Panc1 (cell line): Measurements from ENCODE around the gene DMRT3.

Source experiments
- POLR2AphosphoS5 ChIP-seq: IDR thresholded peaks from 2 replicates; pipeline ENCODE4 v1.6.1; 2012; ENCODE audit warnings: mild to moderate bottlenecking, low read depth, low read length, moderate library complexity
- TF ChIP-seq, protein P1 (sequence below): fragments of 450-650 bp; IDR thresholded peaks from 2 replicates; pipeline ENCODE4 v1.5.1; 2017; ENCODE audit warnings: mild to moderate bottlenecking
- TF ChIP-seq, protein P2 (sequence below), 2 experiments: IDR thresholded peaks; 2 replicates each; pipeline ENCODE4 v1.6.1; 2011 to 2012; ENCODE audit warnings: low read depth in 2 of 2, control low read depth in 1 of 2, low read length in 1 of 2, mild to moderate bottlenecking in 1 of 2, moderate library complexity in 1 of 2; ENCODE audit not compliant: insufficient read depth in 1 of 2

DNA sequence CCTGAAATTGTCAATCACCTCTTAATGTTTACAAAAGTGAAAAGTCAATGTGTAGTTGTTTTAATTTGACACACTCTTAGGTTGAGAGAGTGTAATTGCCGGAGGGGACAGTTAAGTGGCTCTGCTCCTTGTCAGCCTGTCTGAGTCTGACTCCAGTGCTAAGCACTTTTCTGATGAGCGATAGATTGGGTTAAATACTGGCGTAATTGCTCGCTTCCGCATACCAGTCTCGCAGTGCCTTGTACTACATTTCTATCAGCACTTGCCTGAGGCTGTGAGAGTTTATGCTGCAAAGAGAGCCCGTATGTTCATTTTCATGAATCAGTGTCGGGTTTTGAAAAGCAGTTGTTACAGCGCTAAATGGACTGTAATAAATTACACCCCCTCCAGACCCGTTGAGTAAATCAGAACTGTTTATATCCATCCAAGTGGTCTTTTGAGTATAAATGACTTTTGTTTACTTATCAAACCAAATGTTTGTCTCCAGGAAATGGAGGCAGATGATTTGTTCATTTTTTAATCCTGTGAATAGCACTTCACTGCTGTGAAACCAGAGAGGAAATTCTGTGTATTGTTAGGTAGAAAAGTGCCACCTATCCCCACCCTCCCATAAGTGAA lies 41.0 kb upstream of the DMRT3 start:
- TF ChIP-seq, protein P1, sequence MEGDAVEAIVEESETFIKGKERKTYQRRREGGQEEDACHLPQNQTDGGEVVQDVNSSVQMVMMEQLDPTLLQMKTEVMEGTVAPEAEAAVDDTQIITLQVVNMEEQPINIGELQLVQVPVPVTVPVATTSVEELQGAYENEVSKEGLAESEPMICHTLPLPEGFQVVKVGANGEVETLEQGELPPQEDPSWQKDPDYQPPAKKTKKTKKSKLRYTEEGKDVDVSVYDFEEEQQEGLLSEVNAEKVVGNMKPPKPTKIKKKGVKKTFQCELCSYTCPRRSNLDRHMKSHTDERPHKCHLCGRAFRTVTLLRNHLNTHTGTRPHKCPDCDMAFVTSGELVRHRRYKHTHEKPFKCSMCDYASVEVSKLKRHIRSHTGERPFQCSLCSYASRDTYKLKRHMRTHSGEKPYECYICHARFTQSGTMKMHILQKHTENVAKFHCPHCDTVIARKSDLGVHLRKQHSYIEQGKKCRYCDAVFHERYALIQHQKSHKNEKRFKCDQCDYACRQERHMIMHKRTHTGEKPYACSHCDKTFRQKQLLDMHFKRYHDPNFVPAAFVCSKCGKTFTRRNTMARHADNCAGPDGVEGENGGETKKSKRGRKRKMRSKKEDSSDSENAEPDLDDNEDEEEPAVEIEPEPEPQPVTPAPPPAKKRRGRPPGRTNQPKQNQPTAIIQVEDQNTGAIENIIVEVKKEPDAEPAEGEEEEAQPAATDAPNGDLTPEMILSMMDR = no peak
- no peak for TF ChIP-seq POLR2AphosphoS5
- TF ChIP-seq, protein P2, sequence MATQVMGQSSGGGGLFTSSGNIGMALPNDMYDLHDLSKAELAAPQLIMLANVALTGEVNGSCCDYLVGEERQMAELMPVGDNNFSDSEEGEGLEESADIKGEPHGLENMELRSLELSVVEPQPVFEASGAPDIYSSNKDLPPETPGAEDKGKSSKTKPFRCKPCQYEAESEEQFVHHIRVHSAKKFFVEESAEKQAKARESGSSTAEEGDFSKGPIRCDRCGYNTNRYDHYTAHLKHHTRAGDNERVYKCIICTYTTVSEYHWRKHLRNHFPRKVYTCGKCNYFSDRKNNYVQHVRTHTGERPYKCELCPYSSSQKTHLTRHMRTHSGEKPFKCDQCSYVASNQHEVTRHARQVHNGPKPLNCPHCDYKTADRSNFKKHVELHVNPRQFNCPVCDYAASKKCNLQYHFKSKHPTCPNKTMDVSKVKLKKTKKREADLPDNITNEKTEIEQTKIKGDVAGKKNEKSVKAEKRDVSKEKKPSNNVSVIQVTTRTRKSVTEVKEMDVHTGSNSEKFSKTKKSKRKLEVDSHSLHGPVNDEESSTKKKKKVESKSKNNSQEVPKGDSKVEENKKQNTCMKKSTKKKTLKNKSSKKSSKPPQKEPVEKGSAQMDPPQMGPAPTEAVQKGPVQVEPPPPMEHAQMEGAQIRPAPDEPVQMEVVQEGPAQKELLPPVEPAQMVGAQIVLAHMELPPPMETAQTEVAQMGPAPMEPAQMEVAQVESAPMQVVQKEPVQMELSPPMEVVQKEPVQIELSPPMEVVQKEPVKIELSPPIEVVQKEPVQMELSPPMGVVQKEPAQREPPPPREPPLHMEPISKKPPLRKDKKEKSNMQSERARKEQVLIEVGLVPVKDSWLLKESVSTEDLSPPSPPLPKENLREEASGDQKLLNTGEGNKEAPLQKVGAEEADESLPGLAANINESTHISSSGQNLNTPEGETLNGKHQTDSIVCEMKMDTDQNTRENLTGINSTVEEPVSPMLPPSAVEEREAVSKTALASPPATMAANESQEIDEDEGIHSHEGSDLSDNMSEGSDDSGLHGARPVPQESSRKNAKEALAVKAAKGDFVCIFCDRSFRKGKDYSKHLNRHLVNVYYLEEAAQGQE (IDR thresholded peaks at IDR 0.05; ENCODE audit: insufficient read depth in 1 of 2, low read depth in 2 of 2, low read length in 1 of 2) = no peak
